ENCODE data around the gene AGFG2.

The AGFG2 gene

DNA sequence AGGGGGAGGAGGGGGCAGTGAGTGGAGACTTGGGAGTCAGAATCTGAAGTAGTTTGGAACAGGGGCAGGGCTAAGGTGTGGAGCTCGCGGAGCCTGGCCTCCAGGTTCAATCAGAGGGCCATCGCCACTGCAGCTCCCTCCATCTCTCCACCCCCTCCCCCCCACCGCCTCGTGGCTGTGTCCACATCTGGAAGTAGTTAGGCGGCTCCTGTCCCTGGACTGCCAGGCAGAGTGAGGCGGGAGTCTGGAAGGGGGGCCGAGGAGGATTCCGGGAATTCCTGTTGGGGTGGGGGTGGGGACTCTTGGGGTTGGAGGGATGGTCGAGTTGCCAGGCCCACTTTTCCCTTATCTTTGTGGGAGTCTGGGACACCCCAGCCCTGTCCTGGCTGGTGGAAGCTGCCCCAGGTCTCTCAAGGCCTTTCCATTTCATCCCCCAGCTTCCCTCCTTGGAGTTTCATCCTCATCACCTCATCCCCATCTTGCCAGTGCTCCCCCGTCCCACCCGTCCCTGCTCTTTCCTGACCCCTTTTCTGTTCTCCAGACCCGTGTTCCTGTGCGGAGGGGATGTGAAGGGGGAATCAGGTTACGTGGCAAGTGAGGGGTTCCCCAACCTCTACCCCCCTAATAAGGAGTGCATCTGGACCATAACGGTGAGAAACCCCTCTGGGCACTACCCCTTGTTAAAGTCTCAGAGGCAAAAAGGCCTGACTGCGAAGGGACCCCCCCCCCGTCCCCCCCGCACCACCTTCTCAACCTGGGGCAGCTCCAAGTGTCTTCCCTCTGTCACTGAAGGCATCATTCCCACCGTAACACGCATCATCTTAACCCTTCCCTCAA is 64.1 kb downstream of the AGFG2 start:
- in situ Hi-C loops (cut with HindIII; ENCODE audit: low pct_ligation_motif_present, low sequenced_read_pairs) = no loop called here
- peaks cover 3% of the 10 kb centered on the region for H3K36me3 ChIP-seq (replicated peaks)
- peak; percentile 43 for DNase-seq
- H3K27me3 ChIP-seq (replicated peaks) = no peaks in the 10 kb centered on the region
- H3K27ac ChIP-seq = peak overlapping the region; percentile 40
- TF ChIP-seq, protein P1, sequence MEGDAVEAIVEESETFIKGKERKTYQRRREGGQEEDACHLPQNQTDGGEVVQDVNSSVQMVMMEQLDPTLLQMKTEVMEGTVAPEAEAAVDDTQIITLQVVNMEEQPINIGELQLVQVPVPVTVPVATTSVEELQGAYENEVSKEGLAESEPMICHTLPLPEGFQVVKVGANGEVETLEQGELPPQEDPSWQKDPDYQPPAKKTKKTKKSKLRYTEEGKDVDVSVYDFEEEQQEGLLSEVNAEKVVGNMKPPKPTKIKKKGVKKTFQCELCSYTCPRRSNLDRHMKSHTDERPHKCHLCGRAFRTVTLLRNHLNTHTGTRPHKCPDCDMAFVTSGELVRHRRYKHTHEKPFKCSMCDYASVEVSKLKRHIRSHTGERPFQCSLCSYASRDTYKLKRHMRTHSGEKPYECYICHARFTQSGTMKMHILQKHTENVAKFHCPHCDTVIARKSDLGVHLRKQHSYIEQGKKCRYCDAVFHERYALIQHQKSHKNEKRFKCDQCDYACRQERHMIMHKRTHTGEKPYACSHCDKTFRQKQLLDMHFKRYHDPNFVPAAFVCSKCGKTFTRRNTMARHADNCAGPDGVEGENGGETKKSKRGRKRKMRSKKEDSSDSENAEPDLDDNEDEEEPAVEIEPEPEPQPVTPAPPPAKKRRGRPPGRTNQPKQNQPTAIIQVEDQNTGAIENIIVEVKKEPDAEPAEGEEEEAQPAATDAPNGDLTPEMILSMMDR (IDR thresholded peaks at IDR 0.05; ENCODE audit: low read depth, low read length, missing control alignments) = no peak
- H3K4me3 ChIP-seq (ENCODE audit: low read depth, low read length) = peak overlapping the region; percentile 82

- peaks cover 3% of the 10 kb centered on the region for H3K36me3 ChIP-seq (replicated peaks)
- H3K4me3 ChIP-seq (ENCODE audit: low read depth, low read length) = peak overlapping the region; percentile 82
- TF ChIP-seq, protein P1 (IDR thresholded peaks at IDR 0.05; ENCODE audit: low read depth, low read length, missing control alignments) = no peak
These were observed 64.7 kb downstream of the AGFG2 start for GRCh38 chr7:100603726-100604027.

DNA sequence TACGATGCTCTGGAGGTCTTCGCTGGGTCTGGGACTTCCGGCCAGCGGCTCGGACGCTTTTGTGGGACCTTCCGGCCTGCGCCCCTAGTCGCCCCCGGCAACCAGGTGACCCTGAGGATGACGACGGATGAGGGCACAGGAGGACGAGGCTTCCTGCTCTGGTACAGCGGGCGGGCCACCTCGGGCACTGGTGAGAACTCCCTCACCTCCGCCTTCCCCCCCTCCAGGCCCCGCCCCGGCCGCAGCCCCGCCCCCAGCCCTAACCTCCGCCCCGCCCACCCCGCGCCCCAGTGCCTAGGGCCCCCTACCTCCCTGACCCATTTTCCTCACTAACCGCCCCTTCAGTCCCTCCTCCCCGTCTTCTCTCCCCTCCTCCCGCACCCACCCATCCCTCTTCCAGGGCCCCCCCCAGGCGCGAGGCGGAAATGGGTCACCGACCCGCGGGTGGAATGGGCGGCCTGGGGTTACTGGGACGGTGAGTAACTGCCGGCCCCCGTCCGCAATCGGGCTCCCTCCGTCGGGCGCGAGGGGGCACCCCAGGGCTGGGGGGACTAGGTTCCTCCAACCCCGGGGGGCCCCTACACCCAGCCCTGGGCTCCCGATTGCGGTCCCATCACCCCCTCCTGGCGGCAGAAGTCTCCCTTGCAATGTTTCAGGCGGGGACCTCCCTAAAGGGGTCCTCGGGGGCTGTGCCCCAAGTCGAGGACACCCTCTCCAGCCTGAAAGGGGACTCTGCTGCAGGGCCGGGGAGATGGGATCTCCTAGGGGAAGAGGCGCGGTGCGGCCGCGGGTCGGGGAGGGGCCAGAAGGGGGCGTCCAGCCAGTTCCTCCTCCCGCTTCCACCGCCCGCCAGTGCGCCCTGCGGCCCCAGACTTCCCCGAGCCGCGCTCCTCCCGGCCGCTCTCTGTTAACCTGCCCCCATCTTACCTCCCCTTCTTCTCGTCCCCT is 65.3 kb downstream of the AGFG2 start:
- in situ Hi-C loops (cut with HindIII; ENCODE audit: low pct_ligation_motif_present, low sequenced_read_pairs) = no loop called here
- Histone ChIP-seq H3K36me3 (replicated peaks) (peaks cover 3% of the 10 kb centered on the region), H3K27ac (no peak overlapping the region), H3K27me3 (replicated peaks) (no peaks in the 10 kb centered on the region), H3K4me3 (ENCODE audit: low read depth, low read length) (peak overlapping the region; percentile 82)
- DNase-seq = peak; percentile 33
- TF ChIP-seq, protein P1 (IDR thresholded peaks at IDR 0.05; ENCODE audit: low read depth, low read length, missing control alignments) = peak; percentile 63

More at GRCh38 chr7:100603726-100604027, 64.7 kb downstream of the AGFG2 start:
- in situ Hi-C loops (cut with HindIII; ENCODE audit: low pct_ligation_motif_present, low sequenced_read_pairs) = no loop called here
- Histone ChIP-seq H3K27me3 (replicated peaks) (no peaks in the 10 kb centered on the region), H3K27ac (no peak overlapping the region)
- DNase-seq = no peak

DNA sequence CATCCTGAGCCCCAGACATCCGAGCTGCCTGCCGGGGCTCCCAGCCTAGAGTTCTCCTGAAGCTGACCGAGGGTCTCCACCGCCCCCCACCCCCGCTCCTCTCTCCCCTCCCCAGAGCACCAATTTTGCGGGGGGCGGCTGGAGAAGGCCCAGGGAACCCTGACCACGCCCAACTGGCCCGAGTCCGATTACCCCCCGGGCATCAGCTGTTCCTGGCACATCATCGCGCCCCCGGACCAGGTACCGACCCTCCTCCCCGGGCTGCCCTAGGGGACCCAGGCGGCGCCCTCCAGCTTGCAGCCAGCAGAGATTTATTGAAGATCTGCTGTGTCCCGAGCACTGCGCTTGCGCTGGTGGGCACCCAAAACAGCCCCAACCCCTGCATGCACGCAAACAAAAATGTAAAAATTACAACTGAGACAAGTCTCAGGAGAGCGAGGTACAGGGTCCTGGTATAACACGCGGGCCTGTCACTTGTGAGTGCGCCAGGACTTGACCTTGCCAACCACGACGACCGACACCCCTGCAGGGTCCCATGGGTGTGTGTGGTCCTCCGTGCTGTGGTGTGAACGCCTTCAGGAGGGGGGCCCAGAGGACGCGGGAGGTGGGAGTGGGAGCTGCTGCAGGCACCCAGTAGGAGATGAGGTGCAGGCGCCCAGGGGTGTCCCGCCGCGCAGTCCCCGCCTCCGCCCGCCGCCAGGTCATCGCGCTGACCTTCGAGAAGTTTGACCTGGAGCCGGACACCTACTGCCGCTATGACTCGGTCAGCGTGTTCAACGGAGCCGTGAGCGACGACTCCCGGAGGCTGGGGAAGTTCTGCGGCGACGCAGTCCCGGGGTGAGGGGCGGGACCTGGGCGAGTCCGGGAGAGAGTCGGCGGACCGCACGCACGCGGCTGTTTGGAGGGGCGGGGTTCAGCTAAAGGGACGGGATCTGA is 66.2 kb downstream of the AGFG2 start:
- Histone ChIP-seq H3K4me3 (ENCODE audit: low read depth, low read length) (peak overlapping the region; percentile 55), H3K27me3 (replicated peaks) (no peaks in the 10 kb centered on the region), H3K36me3 (replicated peaks) (peaks cover 3% of the 10 kb centered on the region), H3K27ac (no peak overlapping the region)
- in situ Hi-C loops (cut with HindIII; ENCODE audit: low pct_ligation_motif_present, low sequenced_read_pairs) = no loop called here
- no peak for DNase-seq
- TF ChIP-seq, protein P1 (IDR thresholded peaks at IDR 0.05; ENCODE audit: low read depth, low read length, missing control alignments) = no peak

GRCh38 chr7:100606313-100606712 is 67.3 kb downstream of the AGFG2 start:
- peaks cover 3% of the 10 kb centered on the region for H3K36me3 ChIP-seq (replicated peaks)
- H3K4me3 ChIP-seq (ENCODE audit: low read depth, low read length) = no peak overlapping the region
- in situ Hi-C loops (cut with HindIII; ENCODE audit: low pct_ligation_motif_present, low sequenced_read_pairs) = no loop called here
- DNase-seq = no peak
- TF ChIP-seq, protein P1 (IDR thresholded peaks at IDR 0.05; ENCODE audit: low read depth, low read length, missing control alignments) = no peak
- H3K27ac ChIP-seq = no peak overlapping the region
- H3K27me3 ChIP-seq (replicated peaks) = no peaks in the 10 kb centered on the region

All from brain microvascular endothelial cell (primary cell).